ENCODE results near the gene LGALS7B.

GRCh38 chr19:38778733-38779132 lies 10.3 kb upstream of the LGALS7B start:
- TF ChIP-seq CTCF (IDR thresholded peaks at IDR 0.05) (no peak), POLR2A (IDR thresholded peaks at IDR 0.05) (no peak)
